Smooth muscle cell of the pulmonary artery (primary cell): Measurements from ENCODE around the gene NDUFB10. TPM values are rescaled to one million over a fixed set of nuclear protein-coding genes. Genes with fewer than 3 reads are reported as not detected.

ENCODE experiments used
- total RNA-seq: library from RNA; depleted of rRNA; stranded (reverse); fragments of >200 nt; gene quantifications from 2 replicates; pipeline ENCODE4 v1.2.3, GENCODE V29; 2014

The NDUFB10 gene
- total RNA-seq: 123 and 126 TPM in 2 replicates

DNA sequence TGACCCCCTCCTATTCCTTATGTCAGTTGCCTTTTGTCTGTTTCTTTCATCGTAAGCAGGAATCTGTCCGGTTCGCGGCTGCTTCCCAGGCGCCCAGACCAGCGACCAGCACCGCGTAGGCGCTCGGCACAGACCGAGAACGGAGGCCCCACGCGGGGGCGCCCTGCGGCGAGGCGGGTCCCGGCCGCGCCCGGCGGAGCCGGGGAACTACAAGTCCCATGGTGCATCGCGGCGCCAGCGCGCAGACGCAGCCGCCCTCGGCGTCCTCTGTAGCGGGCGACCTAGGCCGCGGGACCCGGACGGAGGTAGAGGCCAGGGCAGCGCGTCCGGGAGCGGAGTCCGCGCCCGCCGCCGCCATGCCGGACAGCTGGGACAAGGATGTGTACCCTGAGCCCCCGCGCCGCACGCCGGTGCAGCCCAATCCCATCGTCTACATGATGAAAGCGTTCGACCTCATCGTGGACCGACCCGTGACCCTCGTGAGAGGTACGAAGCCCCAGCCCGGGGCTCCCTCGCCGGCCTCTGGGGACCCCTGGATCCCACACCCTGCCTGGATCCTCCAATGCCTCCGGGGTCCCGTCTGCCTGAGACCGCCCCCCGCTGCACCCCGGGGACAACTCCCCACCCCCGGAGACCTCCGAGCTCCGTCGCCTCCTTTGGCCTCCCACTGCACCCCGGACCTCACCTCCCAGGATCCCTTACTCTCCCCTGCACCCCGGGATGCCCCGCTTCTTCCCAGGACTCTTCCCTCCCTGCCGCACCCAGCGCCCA, at the start of gene NDUFB10:
Gene NDUFB10 (plus strand): TSS at position 270 of the 771 bp plus-strand sequence. CDS start 87 bp downstream, at position 357.

DNA sequence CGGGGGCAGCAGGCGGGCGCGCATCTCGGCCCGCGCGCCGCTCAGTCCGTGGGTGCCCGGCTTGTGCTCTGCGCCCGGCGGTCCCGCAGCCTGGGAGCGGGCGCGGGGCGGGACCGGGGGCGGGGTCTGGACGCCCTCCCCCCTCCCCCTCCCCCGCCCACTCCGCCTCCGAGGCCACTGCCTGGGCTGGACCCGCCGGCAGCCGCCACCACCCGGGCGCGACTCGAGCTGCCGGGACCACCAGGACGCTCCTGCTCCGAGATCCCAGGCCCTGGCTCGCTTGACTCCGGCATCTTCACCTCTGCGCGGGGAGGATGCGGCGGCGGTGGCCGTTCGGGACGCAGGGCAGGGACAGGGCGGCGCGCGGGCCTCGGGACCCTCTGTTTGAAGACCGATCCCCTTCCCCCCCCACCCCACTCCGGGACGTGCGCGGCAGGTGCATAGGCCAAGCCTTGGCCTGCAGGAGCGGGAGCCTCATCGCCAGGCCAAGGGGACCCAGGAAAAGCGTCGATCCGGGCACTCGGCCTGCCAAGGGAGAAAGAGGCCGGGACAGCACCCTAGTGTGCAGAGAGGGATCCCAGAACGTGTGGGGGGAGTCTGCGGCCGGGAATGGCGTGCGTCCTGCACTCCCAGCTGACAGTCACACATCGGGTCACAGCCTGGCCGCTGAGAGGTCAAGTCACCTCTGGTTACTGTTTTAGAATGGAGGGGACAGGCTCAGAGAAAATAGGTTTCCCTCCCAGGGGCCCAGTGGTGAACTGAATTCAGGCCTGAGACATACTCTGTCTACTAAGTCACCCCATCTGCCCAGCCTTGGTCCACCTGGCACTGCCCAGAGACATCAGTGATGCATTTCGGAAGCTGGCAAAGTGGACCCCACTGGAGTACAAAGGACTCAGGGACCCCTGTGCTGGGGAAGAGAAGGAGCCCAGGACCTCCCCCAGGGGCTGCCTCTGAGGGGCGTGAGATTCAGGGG, 40.7 kb upstream of the NDUFB10 start, which contains the start of gene HS3ST6:
Gene HS3ST6 (minus strand): TSS at position 65 of the 976 bp plus-strand sequence. CDS start 92 bp downstream, outside the sequence.

DNA sequence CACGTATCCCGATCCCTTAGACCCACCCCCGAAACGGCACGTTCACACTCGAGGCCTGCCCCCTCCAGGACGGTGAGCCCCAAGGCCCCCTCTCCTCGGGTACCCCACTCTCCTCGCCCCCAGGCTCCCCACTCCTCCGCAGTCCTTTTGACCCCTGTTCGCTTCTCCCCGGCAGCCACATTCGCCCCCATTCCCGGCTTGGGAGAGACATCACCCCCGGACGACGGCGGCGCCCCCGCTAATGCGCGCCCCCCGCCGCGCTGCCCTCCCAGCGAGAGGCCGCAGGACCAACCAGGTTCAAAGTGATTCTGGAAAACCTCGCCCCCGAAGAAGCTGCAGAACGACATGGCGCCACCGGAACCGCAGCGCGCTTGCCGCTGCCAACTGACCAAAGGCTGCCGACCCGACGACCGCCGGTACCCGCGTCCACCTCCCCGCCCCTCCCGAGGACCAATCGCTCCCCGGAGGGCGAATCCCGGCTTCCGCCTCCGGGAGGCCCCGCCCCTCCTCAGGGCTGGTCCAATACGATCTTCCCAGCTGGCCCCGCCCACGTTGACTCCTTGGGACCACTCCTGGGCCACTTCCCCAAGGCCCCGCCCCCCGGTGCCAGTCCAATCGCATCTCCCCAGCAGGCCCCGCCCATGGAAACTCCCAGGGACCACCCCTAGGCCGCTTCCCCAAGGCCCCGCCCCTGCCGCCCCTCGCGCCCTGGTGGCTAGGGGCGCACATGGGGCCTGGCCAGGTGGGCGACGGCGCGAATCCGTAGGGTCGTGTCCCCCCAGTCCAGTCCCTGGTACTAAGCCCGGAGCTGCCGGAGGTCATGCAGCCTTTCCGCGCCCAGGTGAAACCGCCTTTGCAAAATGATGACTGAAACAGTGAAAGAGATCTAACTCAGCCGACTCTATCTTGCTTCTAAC, 16.3 kb upstream of the NDUFB10 start, which contains the start of gene MSRB1:
Gene MSRB1 (minus strand): TSS at position 390 of the 917 bp plus-strand sequence. CDS start 43 bp downstream, at position 347.

DNA sequence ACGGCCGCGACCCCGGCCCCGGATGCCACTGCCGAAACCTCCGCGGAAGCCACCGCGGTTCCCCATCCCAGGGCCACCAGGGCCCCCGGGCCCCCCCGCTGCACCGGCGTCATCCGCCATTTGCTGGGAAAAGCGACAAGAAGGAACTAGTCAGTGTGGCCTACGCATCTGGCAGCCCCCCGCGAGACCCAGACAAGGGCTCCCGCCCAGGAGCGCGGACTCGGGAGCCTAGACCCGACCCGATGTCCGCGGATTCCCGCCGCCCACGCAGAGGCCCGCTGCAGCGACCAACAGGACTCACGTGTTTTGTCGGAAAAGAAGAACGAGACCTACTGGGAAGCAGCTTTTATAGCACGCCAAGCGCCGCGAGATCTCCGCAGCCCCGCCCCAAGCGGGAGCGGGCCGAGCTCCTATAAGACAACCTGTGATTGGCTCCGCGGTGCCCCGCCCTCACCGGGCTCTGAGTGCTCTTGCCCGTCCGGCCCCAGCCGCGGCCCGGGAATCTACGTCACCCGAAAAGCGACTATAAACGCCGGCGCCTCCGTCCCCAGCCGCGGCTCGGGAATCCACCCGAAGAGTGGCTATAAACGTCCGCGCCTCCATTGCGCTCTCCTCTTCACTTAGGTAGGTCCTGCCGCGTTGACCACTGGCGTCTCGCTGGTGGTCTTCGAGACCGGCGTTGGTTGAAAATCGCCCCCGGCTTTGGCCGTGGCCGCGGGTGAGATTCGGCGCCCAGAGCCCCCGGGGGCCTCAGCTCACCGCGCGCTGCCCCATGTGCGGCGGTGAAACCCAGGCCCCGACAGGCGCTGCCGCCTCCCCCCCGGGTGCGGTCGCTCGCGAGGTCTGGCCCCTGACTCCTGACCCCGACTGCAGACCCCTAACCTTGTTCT, 5.4 kb downstream of the NDUFB10 start, which contains the start of gene RPS2:
Gene RPS2 (minus strand): TSS at position 321 of the 890 bp plus-strand sequence. CDS start 201 bp downstream, at position 120.

DNA sequence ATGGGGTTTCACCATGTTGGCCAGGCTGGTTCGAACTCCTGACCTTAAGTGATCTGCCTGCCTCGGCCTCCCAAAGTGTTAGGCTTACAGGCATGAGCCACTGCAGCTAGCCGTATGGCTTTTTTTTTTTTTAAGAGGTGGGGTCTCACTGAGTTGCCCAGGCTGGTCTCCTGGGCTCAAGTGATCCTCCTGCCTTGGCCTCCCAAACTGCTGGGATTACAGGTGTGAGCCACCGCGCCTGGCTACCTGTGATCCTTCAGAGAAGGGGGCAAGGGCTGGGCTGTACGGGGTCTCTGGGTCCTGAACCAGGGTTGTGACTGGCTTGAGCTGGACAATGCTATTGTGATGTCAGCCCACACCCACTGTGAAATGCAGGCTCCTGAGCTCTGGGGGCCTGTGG, 7.1 kb downstream of the NDUFB10 start, which contains the start of gene RNF151:
Gene RNF151 (plus strand): TSS at position 397 of the 400 bp plus-strand sequence. CDS start 26 bp downstream, outside the sequence.

DNA sequence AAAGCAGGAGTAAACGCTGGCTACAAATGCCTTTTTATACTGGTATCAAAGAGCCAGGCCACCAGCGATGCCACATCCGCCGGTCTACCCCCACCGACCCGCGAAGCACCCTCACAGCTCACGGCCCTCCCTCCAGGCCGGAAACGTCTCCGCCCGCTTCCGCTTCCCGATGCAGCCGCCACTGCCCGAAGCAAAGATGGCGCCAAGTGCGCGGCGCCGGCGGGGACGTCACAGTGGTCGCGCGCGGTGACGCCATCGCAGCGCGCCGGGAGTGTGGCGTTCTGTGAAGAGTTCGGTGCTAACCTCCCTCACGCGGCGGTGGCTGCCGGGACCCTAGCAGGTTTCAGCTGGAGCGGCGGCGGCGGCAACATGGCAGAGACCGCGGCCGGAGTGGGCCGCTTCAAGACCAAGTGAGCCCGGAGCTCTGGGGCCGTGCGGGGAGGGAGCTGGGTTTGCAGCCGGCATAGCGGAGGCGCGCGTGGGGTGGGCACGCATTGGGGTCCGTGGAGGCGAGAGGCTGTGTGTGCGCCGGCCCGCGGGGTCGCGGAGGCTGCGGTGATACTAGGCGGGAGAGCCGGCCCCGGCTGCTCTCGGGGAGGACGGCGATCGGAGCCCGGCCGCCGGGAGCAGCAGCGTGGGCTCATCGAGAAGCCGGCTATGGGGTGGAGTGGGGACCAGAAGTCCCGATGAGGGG, 12.6 kb downstream of the NDUFB10 start, which contains the start of gene TBL3:
Gene TBL3 (plus strand): TSS at position 258 of the 694 bp plus-strand sequence. CDS start 112 bp downstream, at position 370.

DNA sequence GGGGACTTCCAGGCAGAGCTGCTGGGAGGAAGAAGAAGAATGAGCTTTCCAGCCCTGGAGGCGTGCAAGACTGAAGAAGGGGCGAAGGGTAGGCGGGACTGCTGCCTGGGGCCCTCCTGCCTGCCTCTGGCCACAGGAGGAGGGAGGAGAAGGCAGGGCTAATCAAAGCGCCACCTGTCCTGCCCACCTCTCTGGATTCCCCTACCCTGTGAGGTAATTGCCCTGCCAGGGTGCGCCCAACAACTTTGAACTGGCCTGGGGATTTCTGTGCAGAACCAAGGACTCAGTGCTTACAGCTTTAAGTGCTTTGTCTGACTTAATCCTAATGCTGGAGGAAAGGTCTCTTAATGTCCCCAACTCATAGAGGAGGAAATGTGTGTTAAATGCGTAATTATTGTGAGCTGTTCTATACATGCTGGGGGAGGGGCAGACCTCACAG, 22.1 kb downstream of the NDUFB10 start, which contains the start of gene NOXO1:
Gene NOXO1 (minus strand): TSS at position 72 of the 439 bp plus-strand sequence. CDS start 290 bp downstream, outside the sequence.

DNA sequence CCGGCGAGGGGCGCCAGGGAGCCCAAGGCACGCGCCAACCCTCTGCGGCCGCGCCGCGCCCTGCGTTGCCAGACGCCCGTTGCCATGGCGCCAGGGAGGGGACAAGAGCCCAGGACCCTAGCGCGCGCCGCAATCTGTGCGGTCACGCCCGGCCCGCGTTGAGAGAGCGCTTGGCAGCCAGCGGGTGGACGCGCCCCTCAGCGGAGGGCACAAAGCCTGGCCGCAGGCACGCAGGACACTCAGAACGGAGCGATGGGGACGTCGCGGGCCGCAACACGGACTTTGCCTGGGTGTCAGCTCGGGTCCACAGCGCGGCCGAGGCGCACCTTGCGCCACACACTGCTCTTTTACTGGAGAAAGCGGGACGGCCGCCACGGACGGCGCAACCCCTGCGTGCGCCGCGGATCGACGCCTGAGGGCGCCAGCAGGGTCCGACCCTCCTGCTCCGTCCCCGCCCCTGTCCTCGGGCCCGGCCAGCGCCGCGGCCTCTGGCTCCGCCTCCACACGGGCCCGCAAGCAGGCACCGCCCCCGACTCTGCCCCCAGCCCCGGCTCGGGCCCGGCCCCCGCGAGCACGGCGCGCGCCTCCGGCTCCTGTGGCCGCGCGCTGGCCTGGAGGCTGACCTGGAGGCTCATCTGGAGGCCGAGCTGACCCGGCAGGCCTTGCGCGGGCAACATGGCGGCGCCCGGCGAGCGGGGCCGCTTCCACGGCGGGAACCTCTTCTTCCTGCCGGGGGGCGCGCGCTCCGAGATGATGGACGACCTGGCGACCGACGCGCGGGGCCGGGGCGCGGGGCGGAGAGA, 24.4 kb downstream of the NDUFB10 start, which contains the start of gene GFER:
Gene GFER (plus strand): TSS at position 650 of the 803 bp plus-strand sequence. CDS start 26 bp downstream, at position 676.

DNA sequence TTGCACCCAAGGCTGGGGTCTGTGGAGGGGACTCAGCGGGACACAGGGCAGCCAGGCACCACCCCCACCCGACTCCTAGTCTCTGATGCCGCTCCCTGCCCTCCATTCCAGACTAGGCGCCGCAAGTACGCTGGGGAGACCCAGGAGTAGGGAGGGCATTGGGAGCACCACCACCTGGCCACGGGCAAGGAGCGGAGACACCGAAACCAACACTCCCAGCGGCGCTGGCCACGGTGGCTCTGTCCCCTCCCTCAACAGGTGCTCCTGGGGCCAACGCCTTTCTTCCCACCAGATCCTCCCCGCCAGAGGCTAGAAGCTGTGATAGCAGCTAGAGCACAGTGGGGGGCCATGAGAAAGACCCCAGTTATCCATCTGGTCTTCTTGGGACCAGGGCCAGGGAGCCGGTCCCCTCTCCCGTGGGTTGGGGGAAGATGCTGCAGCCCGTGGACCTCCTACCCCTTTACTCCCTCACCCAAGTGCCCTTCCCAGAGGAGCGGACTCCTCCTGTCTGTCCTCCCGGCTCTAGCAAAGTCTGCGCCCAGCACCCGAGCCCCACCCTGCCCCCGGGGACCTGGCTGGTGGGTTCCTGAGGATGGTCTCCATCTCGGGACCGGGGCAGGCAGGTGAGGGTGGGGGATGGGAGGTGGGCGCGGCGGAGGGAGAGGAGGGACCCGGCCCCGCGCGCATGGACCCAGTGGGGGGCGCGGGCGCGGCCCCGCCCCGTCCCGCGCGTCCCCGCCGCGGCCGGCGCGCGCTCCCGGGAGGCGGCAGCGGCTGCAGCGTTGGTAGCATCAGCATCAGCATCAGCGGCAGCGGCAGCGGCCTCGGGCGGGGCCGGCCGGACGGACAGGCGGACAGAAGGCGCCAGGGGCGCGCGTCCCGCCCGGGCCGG, 30.1 kb downstream of the NDUFB10 start, which contains the start of gene SYNGR3:
Gene SYNGR3 (plus strand): TSS at position 762 of the 892 bp plus-strand sequence. CDS start 133 bp downstream, outside the sequence.

DNA sequence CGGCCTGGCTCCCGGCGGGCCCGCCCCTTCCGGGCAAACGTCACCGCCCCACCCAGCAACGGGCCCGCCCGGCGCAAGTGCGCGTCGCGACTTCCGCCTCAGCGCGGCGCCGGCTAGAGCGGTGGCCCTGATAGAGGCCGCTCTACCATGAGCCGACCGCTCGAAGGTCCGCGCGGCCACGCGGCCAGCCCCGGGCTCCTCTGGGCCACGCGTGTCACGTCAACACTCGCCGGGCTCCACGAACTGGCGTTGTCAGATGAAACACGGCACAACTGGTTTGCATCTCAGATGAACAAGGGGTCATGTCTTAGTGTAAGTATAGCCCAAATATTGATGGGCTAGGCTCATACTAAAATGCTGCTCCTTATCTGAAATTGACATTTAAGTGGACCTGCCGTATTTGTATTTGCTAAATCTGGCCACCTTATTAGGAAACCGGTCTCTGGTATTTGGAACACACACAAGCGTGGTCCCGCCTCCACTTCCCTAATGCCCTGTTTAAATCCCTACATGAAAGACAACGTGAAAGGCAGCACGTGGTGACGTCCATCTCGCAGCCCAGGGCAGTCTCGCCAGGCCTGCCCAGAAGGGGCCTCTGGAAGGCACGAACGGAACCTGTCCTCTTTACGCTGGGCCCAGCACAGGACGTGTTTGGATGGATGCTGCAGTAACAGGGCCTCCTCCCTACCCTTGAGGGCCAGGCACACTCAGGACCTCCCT, 50.6 kb downstream of the NDUFB10 start, which contains the start of gene ZNF598:
Gene ZNF598 (minus strand): TSS at position 31 of the 720 bp plus-strand sequence.

Other genes with a start within 250 kb of the NDUFB10 start
- gene NME3, start 188.0 kb upstream of the NDUFB10 start, total RNA-seq: 45.3 and 61.7 TPM in 2 replicates
- 8.5 and 15.9 TPM in 2 replicates for gene EME2, start 186.7 kb upstream of the NDUFB10 start, total RNA-seq
- gene MRPS34, start 186.4 kb upstream of the NDUFB10 start, total RNA-seq: 42.2 and 57.1 TPM in 2 replicates
- gene SPSB3, start 177.0 kb upstream of the NDUFB10 start, total RNA-seq: 30.7 and 34.6 TPM in 2 replicates
- gene NUBP2, start 176.6 kb upstream of the NDUFB10 start, total RNA-seq: 43.3 and 54.7 TPM in 2 replicates
- gene IGFALS, start 165.8 kb upstream of the NDUFB10 start, total RNA-seq: 0.17 TPM in 1 of 2 replicates, not detected in the other
- gene HAGH, start 132.7 kb upstream of the NDUFB10 start, total RNA-seq: 50.2 and 86.0 TPM in 2 replicates
- 59.8 and 96.2 TPM in 2 replicates for gene FAHD1, start 132.3 kb upstream of the NDUFB10 start, total RNA-seq
- not detected in 2 replicates for gene MEIOB, start 87.4 kb upstream of the NDUFB10 start, total RNA-seq
- gene HS3ST6, start 41.1 kb upstream of the NDUFB10 start, total RNA-seq: not detected in 2 replicates
- gene MSRB1, start 16.3 kb upstream of the NDUFB10 start, total RNA-seq: 5.0 and 7.1 TPM in 2 replicates
- gene RPL3L, start 4.8 kb upstream of the NDUFB10 start, total RNA-seq: 0.07 TPM in 1 of 2 replicates, not detected in the other
- gene RPS2, start 5.3 kb downstream of the NDUFB10 start, total RNA-seq: 1,723 and 1,779 TPM in 2 replicates
- gene RNF151, start 7.3 kb downstream of the NDUFB10 start, total RNA-seq: not detected in 2 replicates
- gene TBL3, start 12.5 kb downstream of the NDUFB10 start, total RNA-seq: 43.1 and 56.3 TPM in 2 replicates
- not detected in 2 replicates for gene NOXO1, start 21.9 kb downstream of the NDUFB10 start, total RNA-seq
- 8.1 and 15.1 TPM in 2 replicates for gene GFER, start 24.7 kb downstream of the NDUFB10 start, total RNA-seq
- gene SYNGR3, start 30.4 kb downstream of the NDUFB10 start, total RNA-seq: 4.0 and 12.5 TPM in 2 replicates
- gene ZNF598, start 50.3 kb downstream of the NDUFB10 start, total RNA-seq: 16.4 and 29.0 TPM in 2 replicates
- 0.85 and 1.0 TPM in 2 replicates for gene NPW, start 60.2 kb downstream of the NDUFB10 start, total RNA-seq
- 66.8 and 76.2 TPM in 2 replicates for gene NHERF2, start 67.4 kb downstream of the NDUFB10 start, total RNA-seq
- 19.2 and 22.6 TPM in 2 replicates for gene NTHL1, start 88.3 kb downstream of the NDUFB10 start, total RNA-seq
- 57.9 and 73.0 TPM in 2 replicates for gene TSC2, start 88.4 kb downstream of the NDUFB10 start, total RNA-seq
- gene PKD1, start 176.4 kb downstream of the NDUFB10 start, total RNA-seq: 276 and 395 TPM in 2 replicates
- 1.2 and 3.1 TPM in 2 replicates for gene RAB26, start 189.1 kb downstream of the NDUFB10 start, total RNA-seq
- gene TRAF7, start 196.2 kb downstream of the NDUFB10 start, total RNA-seq: 70.4 and 97.4 TPM in 2 replicates
- gene CASKIN1, start 237.1 kb downstream of the NDUFB10 start, total RNA-seq: 0.20 and 1.7 TPM in 2 replicates
- gene MLST8, start 245.9 kb downstream of the NDUFB10 start, total RNA-seq: 24.3 and 28.1 TPM in 2 replicates